Peyer's patch (tissue), 4 donors: ENCODE results near the gene GRHPR.

Source experiments
- POLR2A ChIP-seq, 2 donors: fragments of 450-650 bp; IDR thresholded peaks; one replicate each; pipeline ENCODE4 v1.5.1; 2017; ENCODE audit warnings: antibody characterized with exemption in 2 of 2, mild to moderate bottlenecking in 2 of 2, moderate library complexity in 2 of 2
- TF ChIP-seq, protein P1 (sequence below), 6 experiments: fragments of 450-650 bp in 4 of 6; fragments of 200-600 bp in 2 of 6; sonication (generic) in 1 of 6; IDR thresholded peaks; one replicate each; pipeline ENCODE4 v1.5.1; 2017 to 2019; ENCODE audit warnings: antibody characterized with exemption in 6 of 6, mild to moderate bottlenecking in 3 of 6, moderate library complexity in 1 of 6

DNA sequence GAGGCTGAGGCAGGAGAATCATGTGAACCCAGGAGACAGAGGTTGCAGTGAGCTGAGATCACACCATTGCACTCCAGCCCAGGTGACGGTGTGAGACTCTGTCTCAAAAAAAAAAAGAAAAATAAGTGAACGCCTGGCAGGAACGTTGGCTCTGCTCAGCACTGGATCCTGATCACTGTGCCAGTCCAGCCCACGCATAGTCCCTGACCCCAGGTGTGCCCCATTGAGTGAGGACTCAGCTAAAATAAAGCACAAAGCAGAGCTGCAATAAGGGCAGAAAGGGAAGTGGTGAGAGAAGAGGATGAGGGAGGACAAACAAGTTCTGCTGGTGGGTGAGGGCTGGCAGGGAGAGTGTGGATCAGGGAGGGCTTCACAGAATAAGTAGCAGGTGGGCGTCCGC lies 4.3 kb downstream of the GRHPR start:
- no peak for TF ChIP-seq POLR2A (IDR thresholded peaks at IDR 0.05)
- TF ChIP-seq, protein P1, sequence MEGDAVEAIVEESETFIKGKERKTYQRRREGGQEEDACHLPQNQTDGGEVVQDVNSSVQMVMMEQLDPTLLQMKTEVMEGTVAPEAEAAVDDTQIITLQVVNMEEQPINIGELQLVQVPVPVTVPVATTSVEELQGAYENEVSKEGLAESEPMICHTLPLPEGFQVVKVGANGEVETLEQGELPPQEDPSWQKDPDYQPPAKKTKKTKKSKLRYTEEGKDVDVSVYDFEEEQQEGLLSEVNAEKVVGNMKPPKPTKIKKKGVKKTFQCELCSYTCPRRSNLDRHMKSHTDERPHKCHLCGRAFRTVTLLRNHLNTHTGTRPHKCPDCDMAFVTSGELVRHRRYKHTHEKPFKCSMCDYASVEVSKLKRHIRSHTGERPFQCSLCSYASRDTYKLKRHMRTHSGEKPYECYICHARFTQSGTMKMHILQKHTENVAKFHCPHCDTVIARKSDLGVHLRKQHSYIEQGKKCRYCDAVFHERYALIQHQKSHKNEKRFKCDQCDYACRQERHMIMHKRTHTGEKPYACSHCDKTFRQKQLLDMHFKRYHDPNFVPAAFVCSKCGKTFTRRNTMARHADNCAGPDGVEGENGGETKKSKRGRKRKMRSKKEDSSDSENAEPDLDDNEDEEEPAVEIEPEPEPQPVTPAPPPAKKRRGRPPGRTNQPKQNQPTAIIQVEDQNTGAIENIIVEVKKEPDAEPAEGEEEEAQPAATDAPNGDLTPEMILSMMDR (IDR thresholded peaks at IDR 0.05), result no peak
